H1 (cell line): ENCODE data around the gene PRDM15. TPM values are rescaled to one million over a fixed set of nuclear protein-coding genes. Genes with fewer than 3 reads are reported as not detected.

Source experiments
- CTCF ChIA-PET: fragments of 300-600 bp; sonication (Branson Sonifier 250); formaldehyde crosslinking; loops from one replicate; lab custom pipeline; 2021; ENCODE audit not compliant: partially characterized antibody; lab: Charles Lee
- POLR2A ChIA-PET: fragments of 300-600 bp; sonication (Branson Sonifier 250); formaldehyde crosslinking; loops from one replicate; lab custom pipeline; 2021; ENCODE audit warnings: inconsistent platforms; ENCODE audit not compliant: partially characterized antibody; lab: Charles Lee
- DNase-seq, 2 experiments: peaks; one replicate each; pipeline versions ENCODE4 v3.0.0 to v3.0.0-alpha.2; 2010 to 2022; ENCODE audit warnings: low spot score in 2 of 2, low read depth in 1 of 2, mixed read lengths in 1 of 2
- FAIRE-seq: peaks from 2 replicates; lab custom pipeline; 2011; peaks lifted over from hg19 to GRCh38; lab: Jason Lieb, UNC
- H2AFZ ChIP-seq: 2 replicates; pipeline ENCODE4 v1.8.1; 2012; ENCODE audit warnings: low read length, inconsistent platforms
- H2AK5ac ChIP-seq: 2 replicates; pipeline ENCODE4 v1.6.1; 2013; ENCODE audit warnings: low read depth, low read length
- H2BK120ac ChIP-seq: replicated peaks from 2 replicates; pipeline ENCODE3; 2013; ENCODE audit warnings: low read depth, low read length, inconsistent platforms
- H2BK12ac ChIP-seq: 2 replicates; pipeline ENCODE4 v1.6.1; 2013; ENCODE audit warnings: low read depth, low read length
- H2BK15ac ChIP-seq: 2 replicates; pipeline ENCODE4 v1.6.1; 2013; ENCODE audit warnings: low read length
- H2BK20ac ChIP-seq: 2 replicates; pipeline ENCODE4 v1.6.1; 2013; ENCODE audit warnings: low read length
- H2BK5ac ChIP-seq: 2 replicates; pipeline ENCODE4 v1.6.1; 2013; ENCODE audit warnings: low read depth, low read length
- H3K14ac ChIP-seq: 2 replicates; pipeline ENCODE4 v1.6.1; 2013; ENCODE audit warnings: inconsistent platforms; ENCODE audit not compliant: insufficient read length
- H3K18ac ChIP-seq: 2 replicates; pipeline ENCODE4 v1.6.1; 2013; ENCODE audit warnings: low read length; ENCODE audit errors: extremely low read depth
- H3K23ac ChIP-seq: 2 replicates; pipeline ENCODE4 v1.6.1; 2013; ENCODE audit warnings: inconsistent platforms; ENCODE audit not compliant: insufficient read length
- H3K23me2 ChIP-seq: 2 replicates; pipeline ENCODE4 v1.6.1; 2013; ENCODE audit warnings: low read depth, low read length
- H3K27ac ChIP-seq: 2 replicates; pipeline ENCODE4 v1.6.1; 2011; ENCODE audit warnings: low read depth, low read length, inconsistent platforms
- H3K27me3 ChIP-seq, 4 experiments: replicated peaks in 1 of 4; 1 replicate in 1 of 4; 2 replicates in 3 of 4; pipeline versions ENCODE4 v1.6.1 to v1.8.1; 2011 to 2013; ENCODE audit warnings: low read length in 3 of 4, mild to moderate bottlenecking in 3 of 4, inconsistent platforms in 2 of 4, mixed read lengths in 2 of 4, moderate library complexity in 1 of 4; ENCODE audit not compliant: control insufficient read depth in 3 of 4, insufficient read depth in 3 of 4; ENCODE audit errors: extremely low read depth in 1 of 4
- H3K36me3 ChIP-seq, 4 experiments: 2 replicates each; pipeline versions ENCODE4 v1.6.1 to v1.8.1; 2011 to 2013; ENCODE audit warnings: mild to moderate bottlenecking in 4 of 4, low read length in 3 of 4, moderate library complexity in 2 of 4, control low read depth in 1 of 4, inconsistent platforms in 1 of 4; ENCODE audit not compliant: insufficient read depth in 4 of 4, control insufficient read depth in 2 of 4
- H3K4ac ChIP-seq: replicated peaks from 2 replicates; pipeline ENCODE3; 2013; ENCODE audit warnings: low read length, low read depth, mixed read lengths, inconsistent platforms; ENCODE audit not compliant: insufficient read length
- H3K4me1 ChIP-seq, 4 experiments: replicated peaks in 1 of 4; 1 replicate in 1 of 4; 2 replicates in 3 of 4; pipeline versions ENCODE4 v1.6.1 to v1.8.1; 2011 to 2013; ENCODE audit warnings: low read length in 3 of 4, inconsistent platforms in 2 of 4, mixed read lengths in 1 of 4; ENCODE audit not compliant: insufficient read depth in 4 of 4, control insufficient read depth in 3 of 4
- H3K4me2 ChIP-seq, 2 experiments: 2 replicates each; pipeline versions ENCODE4 v1.6.1 to v1.8.1; 2011 to 2013; ENCODE audit warnings: low read depth in 2 of 2, low read length in 2 of 2, control low read depth in 1 of 2, inconsistent platforms in 1 of 2, mild to moderate bottlenecking in 1 of 2; ENCODE audit not compliant: insufficient read depth in 1 of 2
- H3K4me3 ChIP-seq, 4 experiments: fragments of 200-600, 300-600 bp in 1 of 4; sonication (generic), shearing (Covaris generic), sonication (Bioruptor Twin) in 1 of 4; 2 replicates each; pipeline versions ENCODE4 v1.5.1 to v1.8.1; 2011 to 2016; ENCODE audit warnings: low read length in 4 of 4, low read depth in 3 of 4, control low read depth in 2 of 4, inconsistent platforms in 2 of 4, mild to moderate bottlenecking in 2 of 4, mixed read lengths in 1 of 4, moderate library complexity in 1 of 4; ENCODE audit not compliant: insufficient read depth in 2 of 4; ENCODE audit errors: extremely low read depth in 1 of 4
- H3K56ac ChIP-seq: replicated peaks from 2 replicates; pipeline ENCODE3; 2013; ENCODE audit warnings: low read depth, mild to moderate bottlenecking, mixed read lengths, low read length, inconsistent platforms; ENCODE audit not compliant: insufficient read length
- H3K79me1 ChIP-seq: 2 replicates; pipeline ENCODE4 v1.6.1; 2013; ENCODE audit warnings: low read depth, low read length, control low read depth
- H3K79me2 ChIP-seq, 2 experiments: 2 replicates each; pipeline versions ENCODE4 v1.6.1 to v1.8.1; 2012 to 2013; ENCODE audit warnings: low read length in 2 of 2, mild to moderate bottlenecking in 2 of 2, inconsistent platforms in 1 of 2; ENCODE audit not compliant: insufficient read depth in 2 of 2, control insufficient read depth in 1 of 2
- H3K9ac ChIP-seq, 4 experiments: replicated peaks in 1 of 4; 1 replicate in 1 of 4; 2 replicates in 3 of 4; pipeline versions ENCODE4 v1.6.1 to v1.8.1; 2011 to 2013; ENCODE audit warnings: low read depth in 3 of 4, low read length in 3 of 4, control low read depth in 2 of 4, mild to moderate bottlenecking in 2 of 4, moderate library complexity in 2 of 4, inconsistent platforms in 1 of 4; ENCODE audit errors: extremely low read depth in 1 of 4
- H3K9me3 ChIP-seq, 2 experiments: 2 replicates each; pipeline versions ENCODE4 v1.6.1 to v1.8.1; 2012 to 2013; ENCODE audit warnings: mild to moderate bottlenecking in 2 of 2, moderate library complexity in 2 of 2, control low read depth in 1 of 2, inconsistent platforms in 1 of 2, low read depth in 1 of 2, low read length in 1 of 2, mixed read lengths in 1 of 2; ENCODE audit not compliant: insufficient read depth in 2 of 2
- H4K20me1 ChIP-seq, 2 experiments: replicated peaks in 1 of 2; 2 replicates each; pipeline versions ENCODE3 to v1.8.1; 2011 to 2013; ENCODE audit warnings: inconsistent platforms in 2 of 2, low read length in 2 of 2, mild to moderate bottlenecking in 1 of 2; ENCODE audit not compliant: insufficient read depth in 2 of 2, control insufficient read depth in 1 of 2
- H4K5ac ChIP-seq: 2 replicates; pipeline ENCODE4 v1.6.1; 2013; ENCODE audit warnings: low read length, low read depth, mixed read lengths, inconsistent platforms; ENCODE audit not compliant: insufficient read length
- H4K8ac ChIP-seq: 2 replicates; pipeline ENCODE4 v1.8.0; 2013; ENCODE audit warnings: mild to moderate bottlenecking, moderate library complexity, low read length, inconsistent platforms; ENCODE audit not compliant: insufficient read depth; ENCODE audit errors: extremely low read depth
- H4K91ac ChIP-seq: replicated peaks from 2 replicates; pipeline ENCODE3; 2013; ENCODE audit warnings: low read length, mixed read lengths, inconsistent platforms; ENCODE audit not compliant: insufficient read length
- CTBP2 ChIP-seq: IDR thresholded peaks from 2 replicates; pipeline ENCODE4 v1.7.0; 2011; ENCODE audit warnings: borderline replicate concordance, mild to moderate bottlenecking, moderate library complexity, mixed read lengths, low read length; ENCODE audit not compliant: insufficient read depth, insufficient read length
- FOSL1 ChIP-seq: IDR thresholded peaks from 2 replicates; pipeline ENCODE4 v1.6.1; 2011; ENCODE audit warnings: mild to moderate bottlenecking, low read depth, low read length, moderate library complexity; ENCODE audit not compliant: insufficient read depth
- JUN ChIP-seq: IDR thresholded peaks from 2 replicates; pipeline ENCODE4 v1.6.1; 2011; ENCODE audit warnings: low read depth, mild to moderate bottlenecking, improper control_type of control experiment, low read length
- KDM1A ChIP-seq: fragments of 200-600, 300-600 bp; sonication (generic); IDR thresholded peaks from 2 replicates; pipeline ENCODE4 v1.7.1; 2016; ENCODE audit warnings: mild to moderate bottlenecking, low read length, borderline replicate concordance
- KDM5A ChIP-seq: fragments of 200-600 bp; IDR thresholded peaks from 2 replicates; pipeline ENCODE4 v1.7.1; 2012; ENCODE audit warnings: mild to moderate bottlenecking, low read length, inconsistent platforms, mixed read lengths
- RNF2 ChIP-seq: fragments of 200-900, 300-1000 bp; sonication (generic); IDR thresholded peaks from 2 replicates; pipeline ENCODE4 v1.7.1; 2016; ENCODE audit warnings: borderline replicate concordance, low read depth, mild to moderate bottlenecking, antibody characterized with exemption, low read length; ENCODE audit not compliant: poor library complexity, severe bottlenecking; ENCODE audit errors: missing control alignments
- RXRA ChIP-seq: IDR thresholded peaks from 2 replicates; pipeline ENCODE4 v1.6.1; 2011; ENCODE audit warnings: low read depth, mild to moderate bottlenecking, low read length, moderate library complexity; ENCODE audit not compliant: insufficient read depth
- SIX5 ChIP-seq: IDR thresholded peaks from 2 replicates; pipeline ENCODE4 v1.6.1; 2011; ENCODE audit warnings: mild to moderate bottlenecking, low read depth, low read length
- SP1 ChIP-seq: IDR thresholded peaks from 2 replicates; pipeline ENCODE4 v1.6.1; 2011; ENCODE audit warnings: low read depth, low read length
- TBP ChIP-seq: IDR thresholded peaks from 2 replicates; pipeline ENCODE4 v1.6.1; 2011; ENCODE audit warnings: low read depth, low read length, improper control_type of control experiment
- TEAD4 ChIP-seq: IDR thresholded peaks from 2 replicates; pipeline ENCODE4 v1.6.1; 2012; ENCODE audit warnings: low read depth, low read length, inconsistent platforms, mixed read lengths
- USF2 ChIP-seq: IDR thresholded peaks from 2 replicates; pipeline ENCODE4 v1.6.1; 2011; ENCODE audit warnings: low read length, improper control_type of control experiment
- WGBS, 2 experiments: shearing (Covaris generic) in 1 of 2; methylation state at CpG; one replicate each; pipeline versions ENCODE4 v1.1.6 to v1.1.7; 2013 to 2015; ENCODE audit warnings: low lambda C conversion rate in 2 of 2, mixed read lengths in 2 of 2, inconsistent platforms in 1 of 2, low coverage in 1 of 2, missing lambda C conversion rate in 1 of 2; ENCODE audit not compliant: insufficient replicate concordance in 2 of 2, insufficient coverage in 1 of 2, insufficient read length in 1 of 2; ENCODE audit errors: extremely low coverage in 1 of 2, missing lambda C conversion rate in 1 of 2; 5-methylcytosine and 5-hydroxymethylcytosine counted together
- polyA plus RNA-seq, 7 experiments: library from polyadenylated mRNA; depleted of rRNA in 3 of 7; stranded (reverse) in 5 of 7; unstranded in 2 of 7; fragments of >200 nt in 5 of 7; fragments of 200-250 nt in 2 of 7; gene quantifications; 1 replicate in 5 of 7; 2 replicates in 1 of 7; 4 replicates in 1 of 7; pipeline versions ENCODE4 v1.2.1 to v1.2.3, GENCODE V29; 2011 to 2013; ENCODE audit warnings: missing spikeins in 2 of 7, mixed read lengths in 2 of 7
- total RNA-seq: library from RNA; stranded (reverse); fragmentation: NEBNext Ultra II Directional; extraction: Animal tissue kit (Norgen Biotek cat#: 25700); gene quantifications from 2 replicates; pipeline ENCODE4 v1.2.1, GENCODE V29; 2021

PRDM15 gene
- total and polyA plus RNA-seq, 2 of the 8 experiments (the other 6 are each of a cell fraction or from before 2014, with no cell fraction given), result 9.7 to 10.5 TPM

DNA sequence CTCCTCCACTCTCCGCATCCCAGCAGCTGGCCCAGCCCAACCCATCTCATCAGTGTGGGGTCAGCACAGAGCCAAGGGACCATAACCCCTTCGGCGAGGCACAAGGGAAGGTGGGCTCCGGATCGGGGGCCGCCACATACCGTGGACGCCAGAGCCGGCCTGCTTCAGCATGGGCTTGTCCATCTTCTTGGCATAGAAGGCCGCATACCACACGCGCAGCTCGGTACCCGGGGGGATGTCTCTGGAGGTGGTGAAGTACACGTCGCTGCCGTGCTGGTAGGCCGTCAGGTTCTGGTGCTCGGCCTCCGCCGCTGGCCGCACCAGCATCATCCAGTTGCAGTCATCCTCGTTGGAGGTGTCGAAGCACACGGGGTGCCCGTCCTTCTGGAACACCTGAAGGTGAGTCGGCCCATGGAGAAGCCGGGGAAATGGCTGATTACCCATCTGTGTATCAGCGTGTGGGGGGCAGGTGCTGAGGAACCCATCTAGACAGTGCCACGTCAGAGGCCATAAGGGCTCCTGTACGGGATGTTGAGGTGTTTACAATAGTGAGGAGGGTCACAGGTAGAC, 24.6 kb downstream of the PRDM15 start:
- Histone ChIP-seq H2BK5ac (no peak overlapping the region; the same call in 1 of the 2 replicates), H4K91ac (no peak overlapping the region), H3K23ac (no peak overlapping the region), H4K8ac (no peak overlapping the region), H3K36me3 (peaks cover 3 to 7% (median 4%) of the 10 kb centered on the region in 4 experiments; a peak in 5 of 8 replicates), H2BK120ac (no peak overlapping the region), H3K18ac (no peak overlapping the region), H2BK15ac (no peak overlapping the region), H3K56ac (no peak overlapping the region), H3K4me3 (no peak overlapping the region), H2BK12ac (no peak overlapping the region), H2AK5ac (no peak overlapping the region), H3K14ac (no peak overlapping the region), H3K9ac (no peak overlapping the region), H3K79me1 (no peaks in the 10 kb centered on the region), H3K27ac (no peak overlapping the region), H3K4ac (no peak overlapping the region), H3K27me3 (no peaks in the 10 kb centered on the region), H3K79me2 (no peaks in the 10 kb centered on the region), H3K23me2 (no peaks in the 10 kb centered on the region), H4K20me1 (peaks cover 0 to 3% of the 10 kb centered on the region in 2 experiments), H3K4me2 (no peak overlapping the region), H3K9me3 (no peaks in the 10 kb centered on the region), H2AFZ (no peak overlapping the region), H2BK20ac (no peak overlapping the region), H4K5ac (no peak overlapping the region), H3K4me1 (0 out of 7 replicates have a peak, but pooled peaks cover 0 to 2% (median 0%) of the 10 kb centered on the region in 4 experiments)
- FAIRE-seq (no peak), DNase-seq (no peak)
- WGBS, 2 experiments, result 92% methylated on average over 31 of the region's 31 CpGs; no CpG with 5 or more reads in 1 of the 2 experiments
- POLR2A ChIA-PET, result no interaction called here
- TF ChIP-seq RNF2 (no peak), SP1 (no peak), SIX5 (no peak), RXRA (no peak), JUN (no peak), KDM1A (no peak), USF2 (no peak), TEAD4 (no peak), FOSL1 (no peak), TBP (no peak), KDM5A (no peak), CTBP2 (no peak)
- CTCF ChIA-PET, result interaction anchor here (0.7 to 1.5 kb wide), 4 partner anchors 8 to 79 kb away, joined by 3 to 7 read pairs (median 3); no protein-coding TSS in a partner anchor
